ENCODE measurements around the gene MCFD2. TPM values are rescaled to one million over a fixed set of nuclear protein-coding genes. Genes with fewer than 3 reads are reported as not detected.

The MCFD2 gene
- total RNA-seq, 1 donor from 2014 or later = 104 TPM

GRCh38 chr2:46939626-46940359, 24.2 kb upstream of the MCFD2 start:
- no peak for DNase-seq (ENCODE audit: low spot score)

GRCh38 chr2:46937471-46937901, 21.9 kb upstream of the MCFD2 start:
- no peak for DNase-seq (ENCODE audit: low spot score)

DNA sequence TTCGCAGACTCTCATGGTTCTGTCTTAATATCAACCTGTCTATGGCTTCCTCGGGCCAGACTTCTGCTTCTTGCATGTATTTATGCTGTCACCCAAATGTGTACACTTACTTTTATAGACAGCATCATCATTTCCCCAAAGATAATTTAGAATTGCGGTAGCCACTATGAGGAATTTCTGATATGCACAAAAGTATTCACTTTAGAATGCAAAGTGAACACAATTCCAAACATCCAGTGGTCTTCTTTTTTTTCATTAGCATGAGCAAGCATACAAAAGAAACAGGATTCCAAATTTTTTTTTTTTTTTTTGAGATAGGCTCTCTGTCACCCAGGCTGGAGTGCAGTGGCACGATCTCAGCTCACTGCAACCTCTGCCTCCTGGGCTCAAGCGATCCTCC, 21.0 kb upstream of the MCFD2 start:
- no peak for DNase-seq (ENCODE audit: low spot score)

- no peak for DNase-seq (ENCODE audit: low spot score)
Measured at GRCh38 chr2:46935071-46935470, 19.5 kb upstream of the MCFD2 start.

- no peak for DNase-seq (ENCODE audit: low spot score)
Measured at GRCh38 chr2:46929612-46930011, 14.0 kb upstream of the MCFD2 start.

GRCh38 chr2:46926863-46927262, 11.3 kb upstream of the MCFD2 start:
- no peak for DNase-seq (ENCODE audit: low spot score)

GRCh38 chr2:46925474-46926351, 10.1 kb upstream of the MCFD2 start:
- DNase-seq (ENCODE audit: low spot score) = no peak

DNA sequence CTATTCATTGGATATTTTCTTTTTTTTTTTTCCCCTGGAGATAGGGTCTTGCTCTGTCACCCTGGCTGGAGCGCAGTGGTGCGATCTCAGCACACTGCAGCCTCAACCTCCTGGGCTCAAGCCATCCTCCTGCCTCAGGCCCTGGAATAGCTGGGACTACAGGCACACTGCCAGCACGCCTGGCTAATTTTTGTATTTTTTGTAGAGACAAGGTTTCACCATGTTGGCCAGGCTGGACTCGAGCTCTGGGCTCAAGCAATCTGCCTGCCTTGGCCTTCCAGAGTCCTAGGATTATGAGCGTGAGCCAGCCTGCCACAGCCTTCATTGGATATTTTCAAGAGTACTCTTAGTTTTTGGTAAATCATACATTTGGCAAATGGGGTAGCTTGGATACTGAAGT, 9.0 kb upstream of the MCFD2 start:
- DNase-seq (ENCODE audit: low spot score) = no peak

DNA sequence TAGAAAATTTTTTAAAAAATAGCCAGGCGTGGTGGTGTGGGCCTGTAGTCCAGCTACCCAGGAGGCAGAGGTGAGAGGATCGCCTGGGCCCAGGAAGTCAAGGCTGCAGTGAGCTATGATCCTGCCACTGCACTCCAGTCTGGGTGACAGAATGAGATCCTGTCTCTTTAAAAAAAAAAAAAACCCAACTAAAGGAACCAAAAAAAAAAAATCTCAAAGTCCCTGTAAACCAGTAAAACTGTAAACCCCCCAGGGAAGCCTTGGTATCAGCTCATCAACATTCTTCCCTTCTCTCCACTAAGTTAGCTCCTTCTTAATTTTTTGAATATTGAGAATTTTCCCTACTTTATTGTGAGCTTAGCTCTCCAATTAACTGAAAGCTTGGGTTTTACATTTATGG, 8.4 kb upstream of the MCFD2 start:
- DNase-seq (ENCODE audit: low spot score) = no peak

GRCh38 chr2:46923041-46923528, 7.5 kb upstream of the MCFD2 start:
- no peak for DNase-seq (ENCODE audit: low spot score)

DNA sequence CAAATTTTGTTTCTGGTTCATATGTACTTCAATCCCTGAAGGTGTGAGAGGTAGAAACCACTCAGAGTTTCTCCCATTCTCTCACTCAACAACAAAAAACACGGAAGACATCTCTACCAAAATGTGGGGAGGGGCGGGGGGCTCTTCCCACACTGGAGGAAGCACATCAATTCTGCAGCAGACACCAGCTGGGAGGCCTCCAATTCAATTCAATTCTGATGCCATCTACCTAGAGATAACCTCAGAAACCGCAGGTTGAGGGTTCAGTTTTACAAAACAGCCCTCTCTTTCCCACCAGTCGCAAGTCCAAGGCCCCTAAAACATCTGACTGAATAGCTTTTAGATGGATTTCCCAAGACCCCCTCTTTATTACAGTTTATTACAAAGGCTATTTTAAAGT, 7.0 kb upstream of the MCFD2 start:
- no peak for DNase-seq (ENCODE audit: low spot score)

DNA sequence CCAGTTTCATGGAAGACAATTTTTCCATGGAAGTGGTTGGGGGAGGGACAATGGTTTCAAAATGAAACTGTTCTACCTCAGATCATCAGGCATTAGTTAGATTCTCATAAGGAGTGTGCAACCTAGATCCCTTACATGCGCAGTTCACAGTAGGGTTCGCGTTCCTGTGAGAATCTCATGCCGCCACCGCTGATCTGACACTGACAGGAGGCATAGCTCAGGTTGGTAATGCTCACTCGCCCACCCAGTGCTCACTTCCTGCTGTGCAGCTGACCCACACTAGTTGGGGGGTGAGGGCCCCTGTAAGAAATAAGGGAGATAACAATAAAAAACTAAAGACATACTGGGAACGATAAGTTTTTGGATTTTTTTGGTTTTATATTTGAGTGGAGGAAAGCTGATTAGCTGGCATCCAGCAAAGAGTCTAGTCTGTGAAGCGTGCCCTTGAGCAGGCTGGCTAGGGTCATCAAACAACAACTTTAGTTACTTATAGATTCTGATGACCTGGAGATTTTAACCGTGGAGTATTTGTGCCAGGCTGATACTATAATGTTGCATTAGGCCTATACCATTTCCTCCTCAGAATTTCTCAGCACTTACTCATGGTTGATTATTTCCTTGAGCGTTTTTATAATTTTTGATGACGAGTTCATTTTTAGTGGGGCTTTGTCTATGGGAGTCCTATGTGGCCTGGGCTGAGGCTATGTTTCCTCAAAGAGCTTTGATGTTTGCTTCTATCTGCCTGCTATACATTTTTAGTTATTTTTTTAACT, 6.3 kb upstream of the MCFD2 start:
- DNase-seq (ENCODE audit: low spot score) = no peak

DNA sequence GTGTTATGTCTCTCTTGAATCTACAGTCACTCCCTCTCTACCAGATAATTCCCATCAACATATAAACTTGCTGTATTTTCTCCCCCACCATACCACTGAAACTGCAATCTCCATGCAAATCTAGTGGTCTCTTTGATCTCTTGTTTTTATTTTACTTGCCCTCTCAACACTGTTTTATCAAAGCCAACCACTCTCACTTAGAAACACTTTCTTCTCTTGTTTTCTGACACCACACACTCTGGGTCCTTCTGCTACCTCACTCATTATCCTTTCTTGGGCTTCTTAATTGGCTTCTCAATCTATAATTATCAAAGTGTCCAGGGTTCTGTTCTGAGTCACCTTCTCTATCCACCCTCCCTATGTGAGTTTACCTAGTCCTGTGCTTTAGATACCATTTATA, 2.0 kb upstream of the MCFD2 start:
- DNase-seq (ENCODE audit: low spot score) = no peak

DNA sequence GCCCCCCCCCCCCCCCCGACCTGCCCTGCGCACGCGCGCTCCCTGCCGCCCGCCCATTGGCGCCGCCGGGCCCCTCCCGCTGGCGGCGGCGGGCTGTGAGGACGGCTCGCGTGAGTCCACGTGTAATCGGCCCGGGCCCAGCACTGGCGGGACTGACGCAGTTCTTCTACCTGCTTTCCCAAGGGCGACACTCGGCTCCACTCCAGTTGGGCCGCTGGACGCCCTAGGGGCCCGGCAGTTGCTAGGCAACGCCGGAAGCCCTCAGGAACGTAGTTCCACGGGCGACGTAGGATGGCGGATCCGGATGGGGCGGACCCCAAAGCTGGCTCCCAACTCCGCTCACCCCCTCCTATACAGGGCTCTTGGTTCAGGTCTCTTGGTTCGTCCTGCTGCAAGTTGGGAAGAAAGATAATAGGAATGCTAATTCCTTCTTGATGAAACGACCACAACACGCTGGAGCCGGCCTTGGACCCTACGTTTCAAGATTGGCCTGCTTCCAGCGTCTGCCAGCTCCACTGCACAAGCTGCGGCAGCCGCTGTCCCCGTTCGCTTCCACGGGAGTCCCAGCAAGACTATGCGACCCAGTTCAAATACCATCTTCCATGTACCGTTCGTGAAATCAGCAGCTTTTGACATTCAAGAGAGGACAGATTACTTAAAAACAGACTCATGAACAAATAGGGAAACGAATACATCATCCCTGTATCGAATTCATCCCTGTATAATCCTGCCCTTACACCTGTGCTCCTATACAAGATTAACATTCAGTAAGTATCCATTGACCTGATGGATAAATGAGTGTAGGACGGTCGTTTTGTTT, 415 bp upstream of the MCFD2 start:
- DNase-seq (ENCODE audit: low spot score) = peak; percentile 96

DNA sequence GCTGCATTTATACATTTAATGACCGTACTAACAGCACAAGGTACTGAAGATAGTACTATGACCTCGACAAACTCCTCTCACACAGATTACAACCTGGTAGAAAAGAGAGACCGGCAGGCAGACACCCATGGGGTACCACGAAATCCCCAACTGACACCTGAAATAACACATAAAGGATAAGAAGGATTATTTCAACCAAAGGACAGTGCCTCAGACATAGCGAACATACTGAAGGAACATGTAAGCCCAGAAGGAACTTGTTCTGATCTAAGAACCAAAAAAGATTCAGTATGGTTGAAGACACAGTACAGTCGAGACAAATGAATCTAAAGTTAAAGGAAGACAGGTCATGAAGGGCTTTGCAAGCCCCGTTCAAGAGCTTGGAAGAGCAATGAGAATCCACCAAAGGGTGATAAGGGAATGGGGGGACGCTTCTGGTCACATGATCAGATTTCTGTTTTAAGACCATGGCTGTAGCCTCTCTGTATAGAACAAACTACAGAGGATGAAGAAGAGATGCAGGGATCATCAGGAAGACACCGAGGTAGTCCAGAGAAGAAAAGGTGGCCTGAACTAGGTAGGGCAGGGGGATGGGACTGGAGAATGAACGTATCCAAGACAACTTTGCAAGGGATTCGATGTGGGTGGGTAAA, 902 bp downstream of the MCFD2 start:
- DNase-seq (ENCODE audit: low spot score) = no peak

DNA sequence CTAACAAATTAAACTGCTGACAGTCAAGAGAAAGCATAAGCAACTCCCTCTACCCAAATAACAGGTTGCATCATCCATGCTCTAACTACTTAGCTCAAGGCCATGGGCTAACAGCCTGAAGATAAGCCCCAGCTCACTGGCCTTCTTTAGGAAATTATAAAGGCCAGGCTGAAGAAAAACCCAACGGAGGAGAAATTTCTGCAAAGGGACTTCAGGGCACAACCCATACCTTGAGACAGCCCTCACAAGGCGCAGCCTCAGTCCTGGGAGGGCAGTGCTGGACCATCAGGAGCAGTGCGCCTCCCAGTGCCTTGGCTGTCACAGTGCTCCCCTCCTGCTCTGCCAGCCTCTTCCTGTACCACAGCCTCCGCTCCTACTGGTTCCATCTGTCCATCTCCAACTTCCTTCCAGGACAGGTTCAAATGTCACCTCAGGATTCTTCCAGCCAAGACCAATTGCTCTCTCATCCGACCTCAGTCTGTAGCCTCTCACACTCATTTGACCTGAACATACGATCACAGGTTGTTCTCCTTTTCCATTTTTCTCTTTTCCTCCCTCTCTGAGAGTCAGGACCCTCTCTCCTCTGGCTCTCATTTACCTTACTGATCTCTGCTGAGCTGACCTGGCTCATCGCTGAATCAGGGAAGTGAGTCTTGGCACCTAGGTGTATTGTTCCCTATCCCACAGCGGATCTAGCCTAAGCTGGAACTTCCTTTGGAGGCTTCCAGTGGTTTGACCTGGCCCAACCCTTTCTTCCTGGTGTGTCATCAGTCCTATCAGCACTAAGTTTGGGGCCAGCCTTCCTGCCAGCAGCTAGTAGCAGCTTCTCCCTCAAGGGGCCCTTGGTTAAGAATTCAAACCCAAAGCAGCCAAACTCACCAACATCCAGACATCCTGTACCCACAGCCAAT, 1.9 kb downstream of the MCFD2 start:
- DNase-seq (ENCODE audit: low spot score) = no peak

DNA sequence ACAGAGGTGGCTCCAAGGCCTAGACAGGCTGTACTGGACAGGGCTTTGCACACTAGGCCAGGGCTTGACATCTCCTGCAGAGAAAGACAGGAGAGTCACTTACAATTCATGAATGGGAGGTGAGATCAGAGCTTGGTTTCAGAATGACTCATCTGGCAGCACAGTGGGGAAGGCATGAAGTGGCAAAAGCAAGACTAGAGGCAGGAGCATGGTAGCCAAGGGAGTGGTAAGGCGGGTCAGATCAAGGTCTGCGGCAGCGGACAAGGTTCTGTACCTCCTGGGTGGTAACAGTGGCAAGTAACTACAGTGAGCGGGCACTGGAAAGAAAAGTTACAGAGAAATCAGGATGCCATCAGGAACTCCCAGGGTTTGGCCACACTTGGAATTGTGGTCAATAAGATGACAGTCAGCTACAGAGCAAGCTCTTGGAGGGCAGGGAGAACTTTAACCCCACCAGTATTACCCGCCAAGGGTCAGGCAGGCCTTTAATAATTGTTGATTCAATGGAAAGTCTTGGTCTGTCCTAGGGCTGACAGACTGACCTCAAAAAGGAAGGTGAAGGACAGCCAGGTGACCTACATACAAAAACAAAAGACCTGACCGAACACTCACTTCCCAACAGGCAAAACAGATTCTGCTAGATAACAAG, 5.7 kb downstream of the MCFD2 start:
- no peak for DNase-seq (ENCODE audit: low spot score)

- no peak for DNase-seq (ENCODE audit: low spot score)
Measured at GRCh38 chr2:46909150-46909549, 6.5 kb downstream of the MCFD2 start.
